Keratinocyte (primary cell): ENCODE results near the gene KIAA1217.

Source experiments
- CTCF ChIP-seq, 3 experiments: IDR thresholded peaks in 1 of 3; conservative IDR thresholded peaks in 1 of 3; optimal IDR thresholded peaks in 1 of 3; 2 replicates in 2 of 3; 3 replicates in 1 of 3; pipeline versions ENCODE3 to v1.5.1; 2011; ENCODE audit warnings: low read length in 3 of 3, mild to moderate bottlenecking in 3 of 3, moderate library complexity in 2 of 3, control low read depth in 1 of 3, inconsistent platforms in 1 of 3; ENCODE audit not compliant: insufficient read depth in 2 of 3; ENCODE audit errors: extremely low read depth in 1 of 3
- EZH2 ChIP-seq: IDR thresholded peaks from one replicate; pipeline ENCODE4 v1.6.1; 2012; ENCODE audit warnings: inconsistent platforms, mild to moderate bottlenecking, low read length, moderate library complexity

DNA sequence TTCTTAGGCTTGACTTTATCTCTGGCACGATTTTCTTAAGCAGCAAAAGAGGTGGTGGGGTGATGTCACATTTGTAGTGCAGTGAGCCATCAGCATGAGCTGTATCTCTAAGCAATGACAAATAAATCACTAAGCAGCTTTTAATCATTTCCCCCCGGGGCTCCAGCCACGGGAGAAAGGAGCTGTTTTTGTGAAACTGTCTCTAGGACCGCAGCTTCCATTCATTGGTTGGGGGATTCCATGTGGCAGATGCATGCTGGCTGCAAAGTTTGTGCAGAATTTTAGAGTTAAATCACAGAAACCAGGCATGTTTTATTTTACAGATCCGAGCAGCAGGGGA is 464 bp downstream of the KIAA1217 start:
- TF ChIP-seq CTCF (optimal IDR thresholded peaks at IDR 0.05 in 1 of 3, IDR thresholded peaks at IDR 0.05 in 1 of 3, conservative IDR thresholded peaks at IDR 0.05 in 1 of 3; ENCODE audit: extremely low read depth in 1 of 3, insufficient read depth in 2 of 3, low read length in 3 of 3) (no peak), EZH2 (no peak)
